HG03039 (cell line): Measurements from ENCODE around the gene S100A7A.
"Not testable (repeated sequence)": the region's sequence is repeated elsewhere in the genome, so short reads cannot be mapped to it uniquely, and the experiment has no call there.

ENCODE experiments used
- ATAC-seq: cut with Tn5 transposase; IDR thresholded peaks from one replicate; pipeline ENCODE4 v1.9.1; 2021; ENCODE audit warnings: mild to moderate bottlenecking, moderate library complexity; ENCODE audit not compliant: unreplicated experiment

S100A7A gene

GRCh38 chr1:153456396-153456795 lies 40.1 kb downstream of the S100A7A start:
- no peak for ATAC-seq

- no peak for ATAC-seq
Measured at GRCh38 chr1:153459655-153460054, 43.3 kb downstream of the S100A7A start.

GRCh38 chr1:153460551-153460950 lies 44.2 kb downstream of the S100A7A start, which contains the start of gene S100A7:
S100A7 (minus strand) TSS chr1:153460651; CDS start chr1:153459013, 1,638 bp downstream.
- ATAC-seq: no peak

- not testable (repeated sequence) for ATAC-seq
Measured at GRCh38 chr1:153462741-153463140, 46.4 kb downstream of the S100A7A start.

GRCh38 chr1:153465811-153466636 lies 49.7 kb downstream of the S100A7A start:
- ATAC-seq: no peak

- ATAC-seq: no peak
Measured at GRCh38 chr1:153466908-153467307, 50.6 kb downstream of the S100A7A start.

- ATAC-seq: no peak
Measured at GRCh38 chr1:153470707-153471106, 54.4 kb downstream of the S100A7A start.
